PC-3 (cell line): ENCODE data around the gene BMP2K. TPM values are rescaled to one million over a fixed set of nuclear protein-coding genes. Genes with fewer than 3 reads are reported as not detected.

Experiments used
- ATAC-seq: fragments of 200-7000 bp; cut with Tn5 transposase; 2 replicates; pipeline ENCODE4 v1.9.1; 2020; ENCODE audit warnings: mild to moderate bottlenecking, moderate library complexity
- BruUV-seq: library from RNA; stranded (reverse); fragments of 400-500 nt; replicated peaks from 2 replicates; lab custom pipeline; 2021; lab: Mats Ljungman, UMichigan
- CTCF ChIA-PET: fragments of 300-600 bp; sonication (Branson Sonifier 250); formaldehyde crosslinking; loops from one replicate; lab custom pipeline; 2022; ENCODE audit warnings: antibody characterized with exemption; lab: Charles Lee
- POLR2A ChIA-PET: fragments of 300-600 bp; sonication (Branson Sonifier 250); formaldehyde crosslinking; loops from one replicate; lab custom pipeline; 2022; ENCODE audit warnings: antibody characterized with exemption; ENCODE audit not compliant: unreplicated experiment; lab: Charles Lee
- DNase-seq: peaks from one replicate; pipeline ENCODE4 v3.0.0-alpha.2; 2015
- H2AFZ ChIP-seq: fragments of 300-600 bp; sonication (generic); 2 replicates; pipeline ENCODE4 v1.6.0; 2016; ENCODE audit warnings: antibody characterized with exemption, low read length
- H3F3A ChIP-seq: fragments of 300-600 bp; sonication (generic); one replicate; pipeline ENCODE4 v1.6.0; 2017; ENCODE audit warnings: antibody characterized with exemption, low read length, control low read depth, mild to moderate bottlenecking; ENCODE audit not compliant: unreplicated experiment
- H3K27ac ChIP-seq: fragments of 300-600 bp; sonication (generic); 2 replicates; pipeline ENCODE4 v1.5.1; 2016; ENCODE audit warnings: mild to moderate bottlenecking, low read length
- H3K27me3 ChIP-seq: fragments of 300-600 bp; sonication (generic); 2 replicates; pipeline ENCODE4 v1.6.1; 2016; ENCODE audit warnings: low read length, mixed read lengths
- H3K36me3 ChIP-seq: fragments of 300-600 bp; sonication (generic); 2 replicates; pipeline ENCODE4 v1.6.1; 2016; ENCODE audit warnings: low read depth, mixed run types, low read length, mixed read lengths
- H3K4me1 ChIP-seq: fragments of 300-600 bp; sonication (generic); 2 replicates; pipeline ENCODE4 v1.5.1; 2016; ENCODE audit warnings: low read length; ENCODE audit not compliant: insufficient read depth
- H3K4me2 ChIP-seq: fragments of 300-600 bp; sonication (generic); 2 replicates; pipeline ENCODE4 v1.6.0; 2016; ENCODE audit warnings: low read length
- H3K4me3 ChIP-seq: fragments of 300-600 bp; sonication (generic); 2 replicates; pipeline ENCODE4 v1.5.1; 2016; ENCODE audit warnings: mild to moderate bottlenecking, low read length, mixed read lengths
- H3K79me2 ChIP-seq: fragments of 300-600 bp; sonication (generic); 2 replicates; pipeline ENCODE4 v1.6.1; 2017; ENCODE audit warnings: low read length, mixed read lengths
- H3K9ac ChIP-seq: fragments of 300-600 bp; sonication (generic); 2 replicates; pipeline ENCODE4 v1.6.0; 2016; ENCODE audit warnings: mild to moderate bottlenecking, low read length
- H3K9me2 ChIP-seq: fragments of 300-600 bp; sonication (generic); replicated peaks from 2 replicates; pipeline ENCODE4 v1.6.1; 2016; ENCODE audit warnings: mixed run types, low read length, mixed read lengths
- H3K9me3 ChIP-seq: fragments of 300-600 bp; sonication (generic); 2 replicates; pipeline ENCODE4 v1.6.1; 2016; ENCODE audit warnings: low read length, mixed read lengths
- H4K20me1 ChIP-seq: fragments of 300-600 bp; sonication (generic); 2 replicates; pipeline ENCODE4 v1.6.1; 2016; ENCODE audit warnings: low read length, mixed read lengths
- CTCF ChIP-seq: fragments of 300-600 bp; sonication (generic); conservative IDR thresholded peaks from 2 replicates; pipeline ENCODE4 v1.5.1; 2017; ENCODE audit warnings: antibody characterized with exemption, low read depth, mild to moderate bottlenecking, low read length
- EZH2 ChIP-seq: fragments of 300-600 bp; sonication (generic); IDR thresholded peaks from one replicate; pipeline ENCODE4 v1.6.1; 2017; ENCODE audit warnings: antibody characterized with exemption, mild to moderate bottlenecking, low read length; ENCODE audit not compliant: unreplicated experiment
- EZH2phosphoT487 ChIP-seq: fragments of 300-600 bp; sonication (generic); IDR thresholded peaks from 2 replicates; pipeline ENCODE4 v1.6.1; 2018; ENCODE audit warnings: mild to moderate bottlenecking, antibody characterized with exemption, low read length, borderline replicate concordance
- intact Hi-C: fragments of 100-400 bp; cut with micrococcal nuclease; formaldehyde crosslinking; loops from 2 replicates; pipeline ENCODE4 v1.9.0; 2023
- total RNA-seq: library from RNA; depleted of rRNA; stranded (reverse); fragments of >200 nt; gene quantifications from 2 replicates; pipeline ENCODE4 v1.2.3, GENCODE V29; 2014

Gene BMP2K
- total RNA-seq, 1 experiment from 2014 or later: 24.5 TPM

DNA sequence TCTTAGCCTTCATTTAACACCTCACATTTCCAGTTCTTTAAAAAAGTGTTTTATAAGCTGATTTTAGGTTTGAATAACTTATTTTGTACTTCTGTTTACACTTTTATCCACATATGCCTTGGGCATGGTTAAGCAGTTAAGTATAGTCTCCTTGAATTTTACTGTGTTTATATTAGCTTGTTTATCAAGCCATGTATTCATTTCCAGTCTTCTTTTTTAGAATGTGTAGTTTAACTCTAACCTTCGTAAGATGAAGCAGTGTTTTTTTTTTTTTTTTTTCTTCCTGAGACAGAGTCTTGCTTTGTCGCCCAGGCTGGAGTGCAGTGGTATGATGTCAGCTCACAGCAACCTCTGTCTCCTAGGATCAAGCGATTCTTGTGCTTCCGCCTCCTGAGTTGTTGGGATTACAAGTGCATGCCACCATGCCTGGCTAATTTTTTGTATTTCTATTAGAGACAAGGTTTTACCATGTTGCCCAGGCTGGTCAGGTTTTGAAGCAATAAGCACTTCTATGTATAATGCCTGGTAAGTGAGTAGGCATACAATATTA lies 42.5 kb downstream of the BMP2K start:
- H3F3A ChIP-seq: no peaks in the 10 kb centered on the region
- H3K9me2 ChIP-seq: no peaks in the 10 kb centered on the region
- H3K27ac ChIP-seq: no peak overlapping the region
- no peaks in the 10 kb centered on the region for H4K20me1 ChIP-seq
- H3K4me1 ChIP-seq: no peaks in the 10 kb centered on the region
- CTCF ChIA-PET: no interaction called here
- BruUV-seq: no TSS peak
- H3K9ac ChIP-seq: no peak overlapping the region
- TF ChIP-seq EZH2 (no peak), EZH2phosphoT487 (no peak), CTCF (no peak)
- no peak overlapping the region for H2AFZ ChIP-seq
- no peak overlapping the region for H3K4me2 ChIP-seq
- peaks cover 22% of the 10 kb centered on the region; the same call in 1 of the 2 replicates for H3K79me2 ChIP-seq
- ATAC-seq: no peak
- POLR2A ChIA-PET: no interaction called here
- H3K27me3 ChIP-seq: no peaks in the 10 kb centered on the region
- H3K9me3 ChIP-seq: no peaks in the 10 kb centered on the region
- DNase-seq: no peak
- intact Hi-C loops: no loop called here
- no peak overlapping the region for H3K4me3 ChIP-seq
- H3K36me3 ChIP-seq: no peaks in the 10 kb centered on the region

- TF ChIP-seq CTCF: no peak
- no peak for TF ChIP-seq EZH2phosphoT487
- no peak for TF ChIP-seq EZH2
- BruUV-seq: no TSS peak
- H3K9ac ChIP-seq: no peak overlapping the region
- no peak overlapping the region for H3K4me2 ChIP-seq
- H4K20me1 ChIP-seq: no peaks in the 10 kb centered on the region
- POLR2A ChIA-PET: no interaction called here
- no peaks in the 10 kb centered on the region for H3K9me2 ChIP-seq
- H3K9me3 ChIP-seq: no peaks in the 10 kb centered on the region
- H3K36me3 ChIP-seq: no peaks in the 10 kb centered on the region
- no peak overlapping the region for H3K27ac ChIP-seq
- no peak overlapping the region for H3K4me3 ChIP-seq
- ATAC-seq (no peak), DNase-seq (no peak)
- H3K79me2 ChIP-seq: peaks cover 10% of the 10 kb centered on the region; the same call in 1 of the 2 replicates
- H3K4me1 ChIP-seq: no peaks in the 10 kb centered on the region
- CTCF ChIA-PET: no interaction called here
- H3K27me3 ChIP-seq: no peaks in the 10 kb centered on the region
- H3F3A ChIP-seq: no peaks in the 10 kb centered on the region
- no peak overlapping the region for H2AFZ ChIP-seq
- intact Hi-C loops: no loop called here
These were observed 47.9 kb downstream of the BMP2K start for GRCh38 chr4:78824001-78824400.

DNA sequence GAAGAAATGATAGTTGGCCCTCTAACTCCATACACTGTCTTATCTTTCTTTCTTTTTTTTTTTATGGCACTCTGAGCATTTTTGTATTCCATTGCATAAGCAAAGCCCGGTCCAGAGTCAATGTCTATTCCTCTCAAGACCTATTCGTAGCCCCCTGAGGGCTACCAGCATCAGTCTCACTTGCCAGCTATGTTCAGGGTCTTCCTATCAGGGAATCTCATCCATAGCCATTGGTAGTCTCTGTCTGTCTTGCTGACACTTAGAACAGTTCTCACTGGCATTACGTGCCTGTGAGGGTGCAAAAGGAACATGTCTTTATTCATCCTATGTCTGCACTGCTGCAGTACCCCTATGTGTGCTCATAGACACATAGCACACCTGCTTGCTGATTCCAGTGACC lies 51.0 kb downstream of the BMP2K start:
- no peaks in the 10 kb centered on the region for H3K79me2 ChIP-seq
- H3K9me3 ChIP-seq: no peaks in the 10 kb centered on the region
- ChIA-PET POLR2A (no interaction called here), CTCF (no interaction called here)
- H3K9me2 ChIP-seq: no peaks in the 10 kb centered on the region
- DNase-seq (no peak), ATAC-seq (no peak)
- no peaks in the 10 kb centered on the region for H3K27me3 ChIP-seq
- no peak overlapping the region for H3K4me3 ChIP-seq
- intact Hi-C loops: no loop called here
- H3K4me2 ChIP-seq: no peak overlapping the region
- no TSS peak for BruUV-seq
- no peaks in the 10 kb centered on the region for H3F3A ChIP-seq
- no peak overlapping the region for H3K9ac ChIP-seq
- no peaks in the 10 kb centered on the region for H3K36me3 ChIP-seq
- no peak overlapping the region for H3K27ac ChIP-seq
- no peaks in the 10 kb centered on the region for H3K4me1 ChIP-seq
- TF ChIP-seq EZH2 (no peak), EZH2phosphoT487 (no peak), CTCF (no peak)
- H2AFZ ChIP-seq: no peak overlapping the region
- H4K20me1 ChIP-seq: no peaks in the 10 kb centered on the region
